A549 (cell line): ENCODE measurements around the gene PCDHA1. TPM values are rescaled to one million over a fixed set of nuclear protein-coding genes. Genes with fewer than 3 reads are reported as not detected.
A peak's percentile ranks its signal among the peaks of the same experiment; 100 is the strongest.

Experiments
- ATAC-seq, 2 experiments: fragments of 200-7000 bp in 1 of 2; fragments of >200 bp in 1 of 2; cut with Nextera tagmentation in 1 of 2; cut with Tn5 transposase in 1 of 2; 3 replicates each; pipeline versions ENCODE4 v1.8.0 to v1.9.1; 2018 to 2020; ENCODE audit warnings: mild to moderate bottlenecking in 1 of 2, moderate library complexity in 1 of 2
- CTCF ChIA-PET: fragments of 300-600 bp; sonication (Branson Sonifier 250); formaldehyde crosslinking; extraction: SDS; loops from one replicate; lab custom pipeline; 2021; ENCODE audit warnings: antibody characterized with exemption, inconsistent platforms; lab: Yijun Ruan, JAX
- POLR2A ChIA-PET: fragments of 350-600 bp; formaldehyde crosslinking; extraction: SDS; loops from one replicate; lab custom pipeline; 2021; ENCODE audit warnings: antibody characterized with exemption, inconsistent platforms; lab: Yijun Ruan, JAX
- DNase-seq, 2 experiments: peaks; one replicate each; pipeline versions ENCODE4 v3.0.0 to v3.0.0-alpha.2; 2011 to 2016; ENCODE audit warnings: low read depth in 1 of 2, low spot score in 1 of 2
- FAIRE-seq: peaks from 2 replicates; lab custom pipeline; 2011; peaks lifted over from hg19 to GRCh38; lab: Jason Lieb, UNC
- H3K27ac ChIP-seq, 2 experiments: fragments of >200 bp; sonication (Bioruptor Twin); formaldehyde crosslinking; 3 replicates each; pipeline ENCODE4 v1.5.1; 2016 to 2017
- H3K4me1 ChIP-seq: fragments of >200 bp; sonication (Bioruptor Twin); formaldehyde crosslinking; 3 replicates; pipeline ENCODE4 v1.6.1; 2016
- H3K4me2 ChIP-seq: fragments of >200 bp; sonication (Bioruptor Twin); formaldehyde crosslinking; 3 replicates; pipeline ENCODE4 v1.6.1; 2016
- H3K4me3 ChIP-seq: fragments of >200 bp; sonication (Bioruptor Twin); formaldehyde crosslinking; 3 replicates; pipeline ENCODE4 v1.5.1; 2016
- H3K9me3 ChIP-seq: fragments of >200 bp; sonication (Bioruptor Twin); formaldehyde crosslinking; 3 replicates; pipeline ENCODE4 v1.6.1; 2016
- BCL3 ChIP-seq: fragments of >200 bp; sonication (Bioruptor Twin); formaldehyde crosslinking; IDR thresholded peaks from 3 replicates; pipeline ENCODE4 v1.6.1; 2016
- CBX8 ChIP-seq: fragments of 200-600 bp; sonication (generic); IDR thresholded peaks from 2 replicates; pipeline ENCODE4 v1.6.1; 2016
- CEBPB ChIP-seq, 2 experiments: fragments of >200 bp in 1 of 2; sonication (Bioruptor Twin) in 1 of 2; formaldehyde crosslinking in 1 of 2; IDR thresholded peaks; 2 replicates each; pipeline ENCODE4 v1.6.1; 2012 to 2016
- CTCF ChIP-seq: fragments of >200 bp; sonication (Bioruptor Twin); formaldehyde crosslinking; IDR thresholded peaks from 3 replicates; pipeline ENCODE4 v1.5.1; 2016
- EHF ChIP-seq: fragments of 250-450 bp; sonication (Bioruptor Pico); IDR thresholded peaks from 2 replicates; pipeline ENCODE4 v1.5.0; 2020; ENCODE audit warnings: mild to moderate bottlenecking
- FOXS1 ChIP-seq: fragments of 250-450 bp; sonication (Bioruptor Pico); IDR thresholded peaks from 2 replicates; pipeline ENCODE4 v1.5.0; 2020; ENCODE audit warnings: mild to moderate bottlenecking, moderate library complexity
- HES2 ChIP-seq: fragments of >200 bp; sonication (Bioruptor Twin); formaldehyde crosslinking; IDR thresholded peaks from 2 replicates; pipeline ENCODE4 v1.6.1; 2016
- HOXA7 ChIP-seq: fragments of 250-450 bp; sonication (Bioruptor Pico); IDR thresholded peaks from 2 replicates; pipeline ENCODE4 v1.5.0; 2020; ENCODE audit warnings: mild to moderate bottlenecking, moderate library complexity
- KDM5A ChIP-seq: fragments of 200-600 bp; sonication (generic); IDR thresholded peaks from 2 replicates; pipeline ENCODE4 v1.6.1; 2016; ENCODE audit warnings: antibody characterized with exemption, mild to moderate bottlenecking
- MAFK ChIP-seq: fragments of 450-650 bp; IDR thresholded peaks from 2 replicates; pipeline ENCODE4 v1.6.1; 2014; ENCODE audit not compliant: partially characterized antibody
- MYC ChIP-seq: IDR thresholded peaks from 2 replicates; pipeline ENCODE4 v1.6.1; 2012; ENCODE audit warnings: mild to moderate bottlenecking, inconsistent platforms, low read length, improper control_type of control experiment, borderline replicate concordance
- NFE2L2 ChIP-seq: fragments of 150-350 bp; conservative IDR thresholded peaks from 2 replicates; pipeline ENCODE4 v1.6.1; 2014; ENCODE audit warnings: low read length
- NPAS2 ChIP-seq: fragments of 250-450 bp; sonication (Bioruptor Pico); IDR thresholded peaks from 2 replicates; pipeline ENCODE4 v1.8.0; 2022; ENCODE audit warnings: mild to moderate bottlenecking, moderate library complexity, borderline replicate concordance
- POLR2AphosphoS2 ChIP-seq: conservative IDR thresholded peaks from 2 replicates; pipeline ENCODE4 v1.6.1; 2012; ENCODE audit warnings: low read length, improper control_type of control experiment, inconsistent platforms
- RAD21 ChIP-seq, 2 experiments: fragments of >200 bp in 1 of 2; sonication (Bioruptor Twin) in 1 of 2; formaldehyde crosslinking in 1 of 2; IDR thresholded peaks in 1 of 2; conservative IDR thresholded peaks in 1 of 2; 2 replicates in 1 of 2; 3 replicates in 1 of 2; pipeline ENCODE4 v1.6.1; 2012 to 2018; ENCODE audit warnings: inconsistent platforms in 1 of 2
- RCOR1 ChIP-seq: fragments of 150-350 bp; IDR thresholded peaks from 2 replicates; pipeline ENCODE4 v1.6.1; 2014; ENCODE audit warnings: antibody characterized with exemption, low read length, low read depth
- RNF2 ChIP-seq: fragments of 200-600 bp; sonication (generic); IDR thresholded peaks from 2 replicates; pipeline ENCODE4 v1.6.1; 2016; ENCODE audit warnings: low read depth, mild to moderate bottlenecking, antibody characterized with exemption, moderate library complexity, borderline replicate concordance
- TFCP2L1 ChIP-seq: fragments of 250-450 bp; sonication (Bioruptor Pico); IDR thresholded peaks from 2 replicates; pipeline ENCODE4 v1.5.0; 2021; ENCODE audit warnings: mild to moderate bottlenecking
- USF2 ChIP-seq: fragments of 450-650 bp; IDR thresholded peaks from 2 replicates; pipeline ENCODE4 v1.6.1; 2014; ENCODE audit warnings: antibody characterized with exemption
- ZC3H11A ChIP-seq: fragments of 450-650 bp; IDR thresholded peaks from 2 replicates; pipeline ENCODE4 v1.6.1; 2014; ENCODE audit warnings: antibody characterized with exemption, mild to moderate bottlenecking
- WGBS: methylation state at CpG from one replicate; pipeline ENCODE4 v1.1.6; 2017; ENCODE audit errors: missing lambda C conversion rate; 5-methylcytosine and 5-hydroxymethylcytosine counted together
- polyA plus RNA-seq, 4 experiments: library from polyadenylated mRNA; depleted of rRNA in 3 of 4; stranded (reverse); fragments of >200 nt; fragmentation: RNase III in 1 of 4; extraction: RNeasy Plus Mini Kit Qiagen cat#74134 plus additional on column Dnase treatment in 1 of 4; gene quantifications; 2 replicates in 3 of 4; 3 replicates in 1 of 4; pipeline ENCODE4 v1.2.3, GENCODE V29; 2011 to 2017

Gene PCDHA1
- polyA plus RNA-seq, 2 of the 4 experiments (the other 2 are of a cell fraction) = 0.13 to 0.52 TPM

- TF ChIP-seq CEBPB (IDR thresholded peaks at IDR 0.05) (no peak), TFCP2L1 (CRISPR knock-in tag) (no peak), CTCF (no peak), KDM5A (no peak), HES2 (no peak), FOXS1 (no peak), BCL3 (no peak), NFE2L2 (no peak)
- DNase-seq (no peak), ATAC-seq (no peak), FAIRE-seq (no peak)
- ChIA-PET POLR2A (no interaction called here), CTCF (interaction anchor here (1.1 kb wide), 1 partner anchor 44 kb away, joined by 4 read pairs; the partner anchor contains the start of gene PCDHAC1)
- H3K4me2 ChIP-seq = no peak within 1 kb of the TSS
- 73% methylated on average over 33 of the region's 35 CpGs for WGBS
- H3K4me3 ChIP-seq = no peak within 1 kb of the TSS
- peaks cover 4% of the 10 kb centered on the region; the same call in 2 of the 3 replicates for H3K9me3 ChIP-seq
- no peaks in the 10 kb centered on the region for H3K4me1 ChIP-seq
- no peak within 1 kb of the TSS for H3K27ac ChIP-seq
Measured at GRCh38 chr5:140881889-140882590, 96.1 kb downstream of the PCDHA1 start, which contains the start of gene PCDHA13. Gene PCDHA13, plus strand, starts transcription at chr5:140882124. Its CDS starts 145 bp downstream, at chr5:140882269.

- Histone ChIP-seq H3K4me3 (no peak overlapping the region), H3K9me3 (peaks cover 4% of the 10 kb centered on the region; the same call in 2 of the 3 replicates), H3K4me2 (no peak overlapping the region), H3K4me1 (no peaks in the 10 kb centered on the region), H3K27ac (no peak overlapping the region)
- CTCF ChIA-PET = interaction anchor here (1.1 to 1.3 kb wide), 2 partner anchors 12 to 44 kb away, joined by 3 to 4 read pairs; partner anchors contain the start of gene PCDHAC1
- DNase-seq (peak; percentile 38 to 46), FAIRE-seq (no peak), ATAC-seq (peak in 1 of 2 experiments; percentile 54; a peak in 3 of 6 replicates)
- POLR2A ChIA-PET = no interaction called here
- 57% methylated on average over 12 of the region's 12 CpGs for WGBS
- TF ChIP-seq MYC (no peak), RAD21 (conservative IDR thresholded peaks at IDR 0.05 in 1 of 2, IDR thresholded peaks at IDR 0.05 in 1 of 2) (peak; percentile 35 to 60; a peak in 4 of 5 replicates), CBX8 (no peak), CTCF (peak; percentile 32; the same call in 2 of the 3 replicates)
Measured at GRCh38 chr5:140882591-140882899, 96.6 kb downstream of the PCDHA1 start.

GRCh38 chr5:140883373-140883772 lies 97.4 kb downstream of the PCDHA1 start:
- DNase-seq (no peak), FAIRE-seq (no peak), ATAC-seq (no peak)
- H3K4me2 ChIP-seq = no peak overlapping the region
- H3K4me1 ChIP-seq = no peaks in the 10 kb centered on the region
- ChIA-PET CTCF (interaction anchor here (1.3 kb wide), 1 partner anchor 11 kb away, joined by 3 read pairs; no protein-coding TSS in a partner anchor), POLR2A (no interaction called here)
- WGBS = 90% methylated on average over 41 of the region's 41 CpGs
- H3K27ac ChIP-seq = no peak overlapping the region
- TF ChIP-seq ZC3H11A (no peak), RCOR1 (no peak), CTCF (no peak), HOXA7 (no peak), MAFK (no peak), NPAS2 (CRISPR knock-in tag) (no peak), EHF (CRISPR knock-in tag) (no peak), POLR2AphosphoS2 (no peak), RNF2 (no peak), USF2 (no peak)
- H3K9me3 ChIP-seq = peaks cover 4% of the 10 kb centered on the region; the same call in 2 of the 3 replicates
- no peak overlapping the region for H3K4me3 ChIP-seq
